ENCODE data around the gene RAD51B.

Gene RAD51B

GRCh38 chr14:68368850-68369249 is 549.3 kb downstream of the RAD51B start:
- H3K36me3 ChIP-seq (ENCODE audit: control insufficient read depth, insufficient read depth, low read length) = no peaks in the 10 kb centered on the region
- 90 to 100% methylated on average over 1 to 2 of the region's 3 CpGs for WGBS, 2 experiments (ENCODE audit: insufficient coverage in 2 of 2)
- no peaks in the 10 kb centered on the region for H3K9me3 ChIP-seq (ENCODE audit: control insufficient read depth, low read length)
- H3K4me1 ChIP-seq (ENCODE audit: control insufficient read depth, insufficient read depth, low read length, poor library complexity, severe bottlenecking) = peaks cover 39% of the 10 kb centered on the region
- H3K4me3 ChIP-seq (ENCODE audit: extremely low read depth, insufficient read depth, low read length, poor library complexity, severe bottlenecking) = no peak overlapping the region
- no peak overlapping the region for H3K27ac ChIP-seq (ENCODE audit: low read depth, low read length, severe bottlenecking)

GRCh38 chr14:68369281-68370056 is 549.9 kb downstream of the RAD51B start:
- H3K4me3 ChIP-seq (ENCODE audit: extremely low read depth, insufficient read depth, low read length, poor library complexity, severe bottlenecking) = no peak overlapping the region
- H3K4me1 ChIP-seq (ENCODE audit: control insufficient read depth, insufficient read depth, low read length, poor library complexity, severe bottlenecking) = peaks cover 37% of the 10 kb centered on the region
- H3K36me3 ChIP-seq (ENCODE audit: control insufficient read depth, insufficient read depth, low read length) = no peaks in the 10 kb centered on the region
- WGBS, 2 experiments (ENCODE audit: insufficient coverage in 2 of 2) = 100% methylated on average over 3 to 4 of the region's 6 CpGs
- H3K9me3 ChIP-seq (ENCODE audit: control insufficient read depth, low read length) = no peaks in the 10 kb centered on the region
- no peak overlapping the region for H3K27ac ChIP-seq (ENCODE audit: low read depth, low read length, severe bottlenecking)

- H3K36me3 ChIP-seq (ENCODE audit: control insufficient read depth, insufficient read depth, low read length) = no peaks in the 10 kb centered on the region
- no peaks in the 10 kb centered on the region for H3K9me3 ChIP-seq (ENCODE audit: control insufficient read depth, low read length)
- peaks cover 32% of the 10 kb centered on the region for H3K4me1 ChIP-seq (ENCODE audit: control insufficient read depth, insufficient read depth, low read length, poor library complexity, severe bottlenecking)
- H3K4me3 ChIP-seq (ENCODE audit: extremely low read depth, insufficient read depth, low read length, poor library complexity, severe bottlenecking) = no peak overlapping the region
- no peak overlapping the region for H3K27ac ChIP-seq (ENCODE audit: low read depth, low read length, severe bottlenecking)
Measured at GRCh38 chr14:68370057-68370360, 550.4 kb downstream of the RAD51B start.

DNA sequence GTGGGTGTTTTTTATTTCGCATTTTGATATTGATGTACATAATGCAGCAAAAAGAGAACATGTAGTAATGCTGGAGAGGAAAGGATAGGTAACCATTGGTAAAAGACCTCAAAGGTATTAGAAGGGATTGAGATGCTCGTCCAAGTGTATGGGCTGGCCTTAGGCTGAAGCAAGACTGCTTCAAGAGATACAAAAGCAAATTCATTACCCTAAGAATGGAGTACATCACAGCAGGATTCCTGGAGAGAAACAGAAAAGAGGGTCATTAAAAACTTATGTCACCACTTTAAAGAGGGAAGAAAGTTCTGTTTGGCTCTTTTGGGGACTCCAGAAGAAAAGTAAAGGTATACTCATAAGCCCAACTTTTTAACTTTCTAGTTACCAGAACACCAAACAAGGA is 552.8 kb downstream of the RAD51B start:
- no peak overlapping the region for H3K4me3 ChIP-seq (ENCODE audit: extremely low read depth, insufficient read depth, low read length, poor library complexity, severe bottlenecking)
- no peaks in the 10 kb centered on the region for H3K36me3 ChIP-seq (ENCODE audit: control insufficient read depth, insufficient read depth, low read length)
- 60 to 71% methylated on average over 1 of the region's 2 CpGs for WGBS, 2 experiments (ENCODE audit: insufficient coverage in 2 of 2)
- H3K9me3 ChIP-seq (ENCODE audit: control insufficient read depth, low read length) = no peaks in the 10 kb centered on the region
- H3K4me1 ChIP-seq (ENCODE audit: control insufficient read depth, insufficient read depth, low read length, poor library complexity, severe bottlenecking) = peaks cover 19% of the 10 kb centered on the region
- H3K27ac ChIP-seq (ENCODE audit: low read depth, low read length, severe bottlenecking) = no peak overlapping the region

DNA sequence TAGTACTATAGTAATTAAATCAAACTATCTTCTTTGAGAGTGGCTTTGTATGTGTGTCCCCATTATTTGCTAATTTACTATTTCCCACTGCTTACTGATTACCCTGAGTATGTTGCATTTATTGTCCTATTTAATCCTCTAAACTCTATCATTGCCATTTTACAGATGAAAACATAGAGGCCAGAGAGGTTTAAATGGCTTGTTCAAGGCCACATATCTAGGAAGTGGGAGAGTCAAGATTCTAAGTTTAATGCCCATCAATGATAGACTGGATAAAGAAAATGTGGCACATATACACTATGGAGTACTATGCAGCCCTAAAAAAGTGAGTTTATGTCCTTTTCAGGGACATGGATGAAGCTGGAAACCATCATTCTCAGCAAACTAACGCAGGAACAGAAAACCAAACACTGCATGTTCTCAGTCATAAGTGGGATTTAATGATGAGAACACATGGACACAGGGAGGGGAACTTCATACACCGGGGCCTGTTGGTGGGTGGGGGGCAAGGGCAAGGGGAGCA is 553.6 kb downstream of the RAD51B start:
- Histone ChIP-seq H3K9me3 (ENCODE audit: control insufficient read depth, low read length) (no peaks in the 10 kb centered on the region), H3K4me1 (ENCODE audit: control insufficient read depth, insufficient read depth, low read length, poor library complexity, severe bottlenecking) (peaks cover 19% of the 10 kb centered on the region), H3K36me3 (ENCODE audit: control insufficient read depth, insufficient read depth, low read length) (no peaks in the 10 kb centered on the region), H3K4me3 (ENCODE audit: extremely low read depth, insufficient read depth, low read length, poor library complexity, severe bottlenecking) (no peak overlapping the region), H3K27ac (ENCODE audit: low read depth, low read length, severe bottlenecking) (no peak overlapping the region)
- 100% methylated on average over 1 of the region's 2 CpGs for WGBS, 2 experiments (ENCODE audit: insufficient coverage in 2 of 2)

- WGBS, 2 experiments (ENCODE audit: insufficient coverage in 2 of 2) = 78 to 80% methylated on average over 1 of the region's 2 CpGs
- no peak overlapping the region for H3K27ac ChIP-seq (ENCODE audit: low read depth, low read length, severe bottlenecking)
- peaks cover 14% of the 10 kb centered on the region for H3K4me1 ChIP-seq (ENCODE audit: control insufficient read depth, insufficient read depth, low read length, poor library complexity, severe bottlenecking)
- no peaks in the 10 kb centered on the region for H3K9me3 ChIP-seq (ENCODE audit: control insufficient read depth, low read length)
- H3K36me3 ChIP-seq (ENCODE audit: control insufficient read depth, insufficient read depth, low read length) = no peaks in the 10 kb centered on the region
- H3K4me3 ChIP-seq (ENCODE audit: extremely low read depth, insufficient read depth, low read length, poor library complexity, severe bottlenecking) = no peak overlapping the region
Measured at GRCh38 chr14:68373847-68374444, 554.4 kb downstream of the RAD51B start.

GRCh38 chr14:68374682-68375081 is 555.1 kb downstream of the RAD51B start:
- Histone ChIP-seq H3K36me3 (ENCODE audit: control insufficient read depth, insufficient read depth, low read length) (no peaks in the 10 kb centered on the region), H3K27ac (ENCODE audit: low read depth, low read length, severe bottlenecking) (no peak overlapping the region), H3K4me1 (ENCODE audit: control insufficient read depth, insufficient read depth, low read length, poor library complexity, severe bottlenecking) (peaks cover 14% of the 10 kb centered on the region), H3K9me3 (ENCODE audit: control insufficient read depth, low read length) (no peaks in the 10 kb centered on the region), H3K4me3 (ENCODE audit: extremely low read depth, insufficient read depth, low read length, poor library complexity, severe bottlenecking) (no peak overlapping the region)
- 88% methylated on average over 4 of the region's 7 CpGs for WGBS, 2 experiments (ENCODE audit: insufficient coverage in 2 of 2)

- H3K4me1 ChIP-seq (ENCODE audit: control insufficient read depth, insufficient read depth, low read length, poor library complexity, severe bottlenecking) = peaks cover 14% of the 10 kb centered on the region
- no peak overlapping the region for H3K27ac ChIP-seq (ENCODE audit: low read depth, low read length, severe bottlenecking)
- H3K9me3 ChIP-seq (ENCODE audit: control insufficient read depth, low read length) = no peaks in the 10 kb centered on the region
- no peaks in the 10 kb centered on the region for H3K36me3 ChIP-seq (ENCODE audit: control insufficient read depth, insufficient read depth, low read length)
- WGBS, 2 experiments (ENCODE audit: insufficient coverage in 2 of 2) = 85% methylated on average over 3 of the region's 4 CpGs
- H3K4me3 ChIP-seq (ENCODE audit: extremely low read depth, insufficient read depth, low read length, poor library complexity, severe bottlenecking) = no peak overlapping the region
Measured at GRCh38 chr14:68375376-68375775, 555.8 kb downstream of the RAD51B start.

DNA sequence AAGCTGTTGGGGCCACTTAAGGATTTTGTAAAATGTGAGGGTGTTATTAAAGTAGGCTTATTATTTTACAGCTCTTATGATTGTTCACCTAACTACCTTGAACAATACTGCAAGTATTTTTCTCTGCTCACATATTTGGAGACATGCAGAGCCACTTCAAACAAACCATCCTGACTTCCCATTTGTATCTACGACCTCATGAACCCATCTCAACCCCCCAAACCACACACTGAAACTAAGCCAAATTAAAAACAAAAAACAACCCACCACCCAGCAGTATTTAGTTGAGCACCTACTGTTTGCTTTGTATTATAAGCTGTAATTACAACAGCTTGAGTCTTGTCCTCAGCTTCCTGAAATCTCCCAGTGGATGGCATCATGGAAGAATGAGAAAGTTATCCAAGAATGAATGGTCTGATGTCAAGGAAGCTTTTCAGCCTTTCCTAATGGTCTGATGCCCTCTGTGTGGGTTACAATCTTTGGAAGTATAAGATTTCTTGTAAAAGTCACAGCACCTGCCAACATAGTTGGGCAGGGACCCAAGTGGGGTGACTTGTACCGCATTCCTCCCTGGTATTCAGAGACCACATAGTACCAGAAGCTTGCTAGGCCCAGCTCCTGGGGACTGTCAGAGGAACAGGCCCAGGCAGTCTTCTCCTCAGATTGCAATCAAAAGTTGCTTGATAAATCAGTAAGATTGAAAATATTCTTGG is 556.6 kb downstream of the RAD51B start:
- H3K27ac ChIP-seq (ENCODE audit: low read depth, low read length, severe bottlenecking) = no peak overlapping the region

GRCh38 chr14:68377006-68377405 is 557.4 kb downstream of the RAD51B start:
- Histone ChIP-seq H3K4me1 (ENCODE audit: control insufficient read depth, insufficient read depth, low read length, poor library complexity, severe bottlenecking) (peaks cover 14% of the 10 kb centered on the region), H3K27ac (ENCODE audit: low read depth, low read length, severe bottlenecking) (peak overlapping the region; percentile 52), H3K4me3 (ENCODE audit: extremely low read depth, insufficient read depth, low read length, poor library complexity, severe bottlenecking) (no peak overlapping the region), H3K36me3 (ENCODE audit: control insufficient read depth, insufficient read depth, low read length) (no peaks in the 10 kb centered on the region), H3K9me3 (ENCODE audit: control insufficient read depth, low read length) (no peaks in the 10 kb centered on the region)
- whole genome bisulfite sequencing, 2 experiments (ENCODE audit: insufficient coverage in 2 of 2) = 100% methylated on average over 1 of the region's 1 CpG; no CpG with 5 or more reads in 1 of the 2 experiments

More for the DNA sequence above, 556.6 kb downstream of the RAD51B start:
- Histone ChIP-seq H3K4me1 (ENCODE audit: control insufficient read depth, insufficient read depth, low read length, poor library complexity, severe bottlenecking) (peaks cover 14% of the 10 kb centered on the region), H3K4me3 (ENCODE audit: extremely low read depth, insufficient read depth, low read length, poor library complexity, severe bottlenecking) (no peak overlapping the region), H3K36me3 (ENCODE audit: control insufficient read depth, insufficient read depth, low read length) (no peaks in the 10 kb centered on the region), H3K9me3 (ENCODE audit: control insufficient read depth, low read length) (no peaks in the 10 kb centered on the region)
- 81 to 96% methylated on average over 2 of the region's 2 CpGs for WGBS, 2 experiments (ENCODE audit: insufficient coverage in 2 of 2)

Data from mesodermal cell (in vitro differentiated cells).